ENCODE results near the gene PPFIA2. TPM values are rescaled to one million over a fixed set of nuclear protein-coding genes. Genes with fewer than 3 reads are reported as not detected.

Gene PPFIA2
- total RNA-seq, 4 donors from 2014 or later, result 0.69 to 9.1 (median 1.2) TPM

GRCh38 chr12:81329085-81329484, 430.1 kb downstream of the PPFIA2 start:
- no peak for ATAC-seq (ENCODE audit: low FRiP score)
- no peak for DNase-seq (ENCODE audit: low spot score)
- TF ChIP-seq, protein P1, sequence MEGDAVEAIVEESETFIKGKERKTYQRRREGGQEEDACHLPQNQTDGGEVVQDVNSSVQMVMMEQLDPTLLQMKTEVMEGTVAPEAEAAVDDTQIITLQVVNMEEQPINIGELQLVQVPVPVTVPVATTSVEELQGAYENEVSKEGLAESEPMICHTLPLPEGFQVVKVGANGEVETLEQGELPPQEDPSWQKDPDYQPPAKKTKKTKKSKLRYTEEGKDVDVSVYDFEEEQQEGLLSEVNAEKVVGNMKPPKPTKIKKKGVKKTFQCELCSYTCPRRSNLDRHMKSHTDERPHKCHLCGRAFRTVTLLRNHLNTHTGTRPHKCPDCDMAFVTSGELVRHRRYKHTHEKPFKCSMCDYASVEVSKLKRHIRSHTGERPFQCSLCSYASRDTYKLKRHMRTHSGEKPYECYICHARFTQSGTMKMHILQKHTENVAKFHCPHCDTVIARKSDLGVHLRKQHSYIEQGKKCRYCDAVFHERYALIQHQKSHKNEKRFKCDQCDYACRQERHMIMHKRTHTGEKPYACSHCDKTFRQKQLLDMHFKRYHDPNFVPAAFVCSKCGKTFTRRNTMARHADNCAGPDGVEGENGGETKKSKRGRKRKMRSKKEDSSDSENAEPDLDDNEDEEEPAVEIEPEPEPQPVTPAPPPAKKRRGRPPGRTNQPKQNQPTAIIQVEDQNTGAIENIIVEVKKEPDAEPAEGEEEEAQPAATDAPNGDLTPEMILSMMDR (IDR thresholded peaks at IDR 0.05), result no peak

DNA sequence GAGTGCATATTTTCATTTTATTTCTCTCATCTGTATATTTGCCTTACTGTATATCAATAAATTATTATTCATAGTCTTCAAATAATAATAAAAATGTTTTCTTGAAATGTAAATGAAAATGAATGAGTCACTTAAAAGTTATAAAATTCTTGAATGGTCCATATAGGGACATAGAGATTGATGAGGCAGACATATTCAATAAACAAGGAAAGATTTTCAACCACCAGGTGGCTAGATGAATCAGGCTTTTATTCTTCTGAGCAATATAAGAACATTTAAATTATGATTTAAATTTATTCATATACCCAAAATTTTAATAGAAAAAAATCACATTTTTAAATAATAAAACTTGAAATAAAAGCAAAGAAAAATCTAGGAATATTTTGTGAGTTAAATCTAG, 431.7 kb downstream of the PPFIA2 start:
- TF ChIP-seq, protein P1 (IDR thresholded peaks at IDR 0.05), result no peak
- no peak for ATAC-seq (ENCODE audit: low FRiP score)
- DNase-seq (ENCODE audit: low spot score), result no peak

GRCh38 chr12:81325086-81325485, 434.1 kb downstream of the PPFIA2 start:
- TF ChIP-seq, protein P1 (IDR thresholded peaks at IDR 0.05), result no peak
- ATAC-seq (ENCODE audit: low FRiP score) (no peak), DNase-seq (ENCODE audit: low spot score) (no peak)

- TF ChIP-seq, protein P1 (IDR thresholded peaks at IDR 0.05), result no peak
- no peak for DNase-seq (ENCODE audit: low spot score)
- ATAC-seq (ENCODE audit: low FRiP score), result no peak
Measured at GRCh38 chr12:81314903-81315531, 444.1 kb downstream of the PPFIA2 start.

GRCh38 chr12:81303935-81304334, 455.2 kb downstream of the PPFIA2 start:
- ATAC-seq (ENCODE audit: low FRiP score), result no peak
- no peak for DNase-seq (ENCODE audit: low spot score)
- TF ChIP-seq, protein P1 (IDR thresholded peaks at IDR 0.05), result no peak

DNA sequence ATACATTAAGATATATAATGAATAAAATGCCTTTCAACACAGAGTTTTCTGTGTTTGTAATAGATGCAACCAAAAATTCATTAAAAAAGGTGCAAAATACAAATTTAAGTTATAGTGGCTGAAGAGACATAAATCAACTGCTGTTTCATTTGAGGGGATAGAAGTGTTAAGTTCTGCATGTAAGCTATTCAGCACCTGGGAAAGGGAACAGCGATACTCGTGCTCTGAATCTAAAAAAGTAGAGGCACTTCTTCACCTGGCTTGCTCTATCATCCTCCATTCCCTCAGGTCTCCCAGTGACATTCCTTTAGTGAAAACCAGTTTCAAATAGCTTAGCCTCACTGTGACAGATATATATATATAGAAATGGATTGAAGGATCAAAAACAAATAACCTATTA, 458.7 kb downstream of the PPFIA2 start:
- no peak for DNase-seq (ENCODE audit: low spot score)
- ATAC-seq (ENCODE audit: low FRiP score), result no peak
- TF ChIP-seq, protein P1 (IDR thresholded peaks at IDR 0.05), result no peak

- DNase-seq (ENCODE audit: low spot score) (no peak), ATAC-seq (ENCODE audit: low FRiP score) (no peak)
- TF ChIP-seq, protein P1 (IDR thresholded peaks at IDR 0.05), result no peak
Measured at GRCh38 chr12:81297601-81298000, 461.5 kb downstream of the PPFIA2 start.

All from omental fat pad (tissue), 4 donors.